ENCODE measurements around the gene KLHL8. TPM values are rescaled to one million over a fixed set of nuclear protein-coding genes. Genes with fewer than 3 reads are reported as not detected.

Gene KLHL8
- total and polyA plus RNA-seq, 2 donors (not counting 1 experiment from before 2014, with no cell fraction given) = 2.3 to 14.3 TPM

DNA sequence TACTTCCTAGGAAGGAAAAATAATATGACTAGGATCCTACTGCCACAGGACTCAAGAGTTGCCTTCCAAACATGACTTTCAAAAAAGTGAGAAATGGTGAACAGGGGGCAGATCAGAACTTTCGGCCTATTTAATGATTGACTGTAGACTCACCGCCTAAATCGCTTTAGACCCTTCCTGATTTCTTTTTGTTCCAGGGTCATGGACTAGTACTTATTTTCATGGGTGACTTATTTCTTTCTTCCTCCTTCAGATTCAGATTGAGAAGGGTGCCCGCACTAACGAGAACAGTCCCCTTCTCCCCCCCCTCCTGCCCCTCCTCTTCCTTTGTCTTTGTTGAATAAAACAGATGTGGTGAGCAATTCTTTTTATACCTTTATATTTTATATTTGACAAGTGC lies 48.0 kb upstream of the KLHL8 start:
- no peak for ATAC-seq (ENCODE audit: low read depth)
- DNase-seq = no peak
- Mint-ChIP-seq H3K9me3 (ENCODE audit: insufficient read depth) (no peaks in the 10 kb centered on the region), H3K4me3 (no peak overlapping the region), H3K27ac (no peak overlapping the region), H3K27me3 (peaks cover 8% of the 10 kb centered on the region), H3K4me1 (peaks cover 7% of the 10 kb centered on the region)
- H2AFZ ChIP-seq (ENCODE audit: insufficient read depth, low read depth, low read length, poor library complexity, severe bottlenecking) = no peak overlapping the region
- H3K9me3 ChIP-seq (ENCODE audit: control extremely low read depth in 1 of 3, control insufficient read depth in 2 of 3, insufficient read depth in 1 of 3, low read length in 2 of 3) = no peaks in the 10 kb centered on the region
- no peak overlapping the region for H3K27ac ChIP-seq (ENCODE audit: low read length in 2 of 2)
- H3K4me2 ChIP-seq (replicated peaks; ENCODE audit: low read depth, low read length, poor library complexity, severe bottlenecking) = no peak overlapping the region
- H4K20me1 ChIP-seq (ENCODE audit: control insufficient read depth, insufficient read depth, low read length, poor library complexity, severe bottlenecking) = no peaks in the 10 kb centered on the region
- H3K79me2 ChIP-seq (ENCODE audit: control insufficient read depth, insufficient read depth, low read length) = no peaks in the 10 kb centered on the region
- peaks cover 0 to 1% (median 0%) of the 10 kb centered on the region in 4 experiments for H3K27me3 ChIP-seq (replicated peaks in 1 of 4; ENCODE audit: control extremely low read depth in 1 of 4, control insufficient read depth in 3 of 4, insufficient read depth in 4 of 4, low read length in 3 of 4)
- POLR2A ChIA-PET = no interaction called here
- no CpG with 5 or more reads among the region's 5 CpGs for WGBS (ENCODE audit: insufficient coverage)
- no peaks in the 10 kb centered on the region for H3K36me3 ChIP-seq (replicated peaks in 1 of 2; ENCODE audit: control extremely low read depth in 1 of 2, control insufficient read depth in 1 of 2, extremely low read depth in 1 of 2, insufficient read depth in 2 of 2, low read length in 1 of 2)
- H3K4me3 ChIP-seq (ENCODE audit: control extremely low read depth in 1 of 5, extremely low read depth in 1 of 5, insufficient read depth in 1 of 5, low read depth in 2 of 5, low read length in 4 of 5) = no peak overlapping the region
- TF ChIP-seq, protein P1, sequence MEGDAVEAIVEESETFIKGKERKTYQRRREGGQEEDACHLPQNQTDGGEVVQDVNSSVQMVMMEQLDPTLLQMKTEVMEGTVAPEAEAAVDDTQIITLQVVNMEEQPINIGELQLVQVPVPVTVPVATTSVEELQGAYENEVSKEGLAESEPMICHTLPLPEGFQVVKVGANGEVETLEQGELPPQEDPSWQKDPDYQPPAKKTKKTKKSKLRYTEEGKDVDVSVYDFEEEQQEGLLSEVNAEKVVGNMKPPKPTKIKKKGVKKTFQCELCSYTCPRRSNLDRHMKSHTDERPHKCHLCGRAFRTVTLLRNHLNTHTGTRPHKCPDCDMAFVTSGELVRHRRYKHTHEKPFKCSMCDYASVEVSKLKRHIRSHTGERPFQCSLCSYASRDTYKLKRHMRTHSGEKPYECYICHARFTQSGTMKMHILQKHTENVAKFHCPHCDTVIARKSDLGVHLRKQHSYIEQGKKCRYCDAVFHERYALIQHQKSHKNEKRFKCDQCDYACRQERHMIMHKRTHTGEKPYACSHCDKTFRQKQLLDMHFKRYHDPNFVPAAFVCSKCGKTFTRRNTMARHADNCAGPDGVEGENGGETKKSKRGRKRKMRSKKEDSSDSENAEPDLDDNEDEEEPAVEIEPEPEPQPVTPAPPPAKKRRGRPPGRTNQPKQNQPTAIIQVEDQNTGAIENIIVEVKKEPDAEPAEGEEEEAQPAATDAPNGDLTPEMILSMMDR (IDR thresholded peaks at IDR 0.05) = no peak
- no peak for TF ChIP-seq EZH2 (IDR thresholded peaks at IDR 0.05; ENCODE audit: borderline replicate concordance, insufficient read depth, low read depth, low read length, poor library complexity, severe bottlenecking)
- peaks cover 0 to 6% of the 10 kb centered on the region in 2 donors for H3K4me1 ChIP-seq (ENCODE audit: control insufficient read depth in 2 of 2, insufficient read depth in 2 of 2, low read length in 2 of 2)
- no peak overlapping the region for H3K9ac ChIP-seq (ENCODE audit: low read length)
- intact Hi-C loops (cut with micrococcal nuclease) = no loop called here
- CTCF ChIA-PET = no interaction called here

DNA sequence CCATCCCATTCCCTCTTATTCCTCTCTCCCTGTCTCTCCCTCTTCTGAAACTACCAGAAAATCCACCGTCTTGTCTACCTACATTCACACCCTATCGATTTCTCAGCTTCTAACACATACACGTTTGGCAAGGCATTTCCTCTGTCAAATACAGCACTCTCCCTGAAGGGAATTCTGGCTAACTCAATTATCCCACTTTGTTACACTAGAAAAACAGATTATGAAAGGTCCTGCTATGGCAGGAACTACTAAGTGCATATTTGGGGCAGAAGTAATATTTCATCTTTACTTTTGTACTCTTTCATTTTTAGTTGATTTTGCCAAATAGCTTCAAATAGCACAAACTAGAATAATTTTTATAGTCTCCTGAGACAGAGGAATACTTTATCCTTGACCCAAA lies 46.6 kb upstream of the KLHL8 start:
- Histone ChIP-seq H3K4me1 (ENCODE audit: control insufficient read depth in 2 of 2, insufficient read depth in 2 of 2, low read length in 2 of 2) (peaks cover 0 to 6% of the 10 kb centered on the region in 2 donors), H3K27ac (ENCODE audit: low read length in 2 of 2) (no peak overlapping the region), H3K9ac (ENCODE audit: low read length) (no peak overlapping the region), H3K4me2 (replicated peaks; ENCODE audit: low read depth, low read length, poor library complexity, severe bottlenecking) (no peak overlapping the region), H2AFZ (ENCODE audit: insufficient read depth, low read depth, low read length, poor library complexity, severe bottlenecking) (no peak overlapping the region), H3K4me3 (ENCODE audit: control extremely low read depth in 1 of 5, extremely low read depth in 1 of 5, insufficient read depth in 1 of 5, low read depth in 2 of 5, low read length in 4 of 5) (no peak overlapping the region), H3K36me3 (replicated peaks in 1 of 2; ENCODE audit: control extremely low read depth in 1 of 2, control insufficient read depth in 1 of 2, extremely low read depth in 1 of 2, insufficient read depth in 2 of 2, low read length in 1 of 2) (no peaks in the 10 kb centered on the region), H3K9me3 (ENCODE audit: control extremely low read depth in 1 of 3, control insufficient read depth in 2 of 3, insufficient read depth in 1 of 3, low read length in 2 of 3) (peaks cover 0 to 3% (median 1%) of the 10 kb centered on the region in 3 donors), H4K20me1 (ENCODE audit: control insufficient read depth, insufficient read depth, low read length, poor library complexity, severe bottlenecking) (no peaks in the 10 kb centered on the region), H3K27me3 (replicated peaks in 1 of 4; ENCODE audit: control extremely low read depth in 1 of 4, control insufficient read depth in 3 of 4, insufficient read depth in 4 of 4, low read length in 3 of 4) (no peaks in the 10 kb centered on the region), H3K79me2 (ENCODE audit: control insufficient read depth, insufficient read depth, low read length) (no peaks in the 10 kb centered on the region)
- ATAC-seq (ENCODE audit: low read depth) (no peak), DNase-seq (no peak)
- no peak overlapping the region for H3K27ac Mint-ChIP-seq
- no peaks in the 10 kb centered on the region for H3K9me3 Mint-ChIP-seq (ENCODE audit: insufficient read depth)
- POLR2A ChIA-PET = no interaction called here
- H3K4me1 Mint-ChIP-seq = peaks cover 7% of the 10 kb centered on the region
- TF ChIP-seq EZH2 (IDR thresholded peaks at IDR 0.05; ENCODE audit: borderline replicate concordance, insufficient read depth, low read depth, low read length, poor library complexity, severe bottlenecking) = no peak
- TF ChIP-seq, protein P1 (IDR thresholded peaks at IDR 0.05) = no peak
- H3K27me3 Mint-ChIP-seq = peaks cover 8% of the 10 kb centered on the region
- no peak overlapping the region for H3K4me3 Mint-ChIP-seq
- WGBS (ENCODE audit: insufficient coverage) = 72% methylated on average over 3 of the region's 3 CpGs
- intact Hi-C loops (cut with micrococcal nuclease) = no loop called here
- CTCF ChIA-PET = no interaction called here

Measured in B cell (primary cell).